Measurements from ENCODE around the gene KCNE4. TPM values are rescaled to one million over a fixed set of nuclear protein-coding genes. Genes with fewer than 3 reads are reported as not detected.

KCNE4 gene
- total and polyA plus RNA-seq, 2 donors (not counting 1 experiment from before 2014, with no cell fraction given), result not detected

- Mint-ChIP-seq H3K4me3 (no peak overlapping the region), H3K27ac (no peak overlapping the region), H3K4me1 (no peaks in the 10 kb centered on the region), H3K9me3 (ENCODE audit: insufficient read depth) (no peaks in the 10 kb centered on the region), H3K27me3 (peaks cover 10% of the 10 kb centered on the region)
- no peaks in the 10 kb centered on the region for H3K79me2 ChIP-seq (ENCODE audit: control insufficient read depth, insufficient read depth, low read length)
- no peak overlapping the region for H3K9ac ChIP-seq (ENCODE audit: low read length)
- CTCF ChIA-PET, result no interaction called here
- H3K9me3 ChIP-seq (ENCODE audit: control extremely low read depth in 1 of 3, control insufficient read depth in 2 of 3, insufficient read depth in 1 of 3, low read length in 2 of 3), result no peaks in the 10 kb centered on the region
- H3K27me3 ChIP-seq (replicated peaks in 1 of 4; ENCODE audit: control extremely low read depth in 1 of 4, control insufficient read depth in 3 of 4, insufficient read depth in 4 of 4, low read length in 3 of 4), result peaks cover 0 to 2% (median 0%) of the 10 kb centered on the region in 4 experiments
- H3K4me1 ChIP-seq (ENCODE audit: control insufficient read depth in 2 of 2, insufficient read depth in 2 of 2, low read length in 2 of 2), result no peaks in the 10 kb centered on the region
- H3K4me3 ChIP-seq (ENCODE audit: control extremely low read depth in 1 of 5, extremely low read depth in 1 of 5, insufficient read depth in 1 of 5, low read depth in 2 of 5, low read length in 4 of 5), result no peak overlapping the region
- H2AFZ ChIP-seq (ENCODE audit: insufficient read depth, low read depth, low read length, poor library complexity, severe bottlenecking), result no peak overlapping the region
- POLR2A ChIA-PET, result no interaction called here
- WGBS (ENCODE audit: insufficient coverage), result 0% methylated on average over 1 of the region's 7 CpGs
- TF ChIP-seq CTCF (IDR thresholded peaks at IDR 0.05), result no peak
- no peak for TF ChIP-seq EZH2 (IDR thresholded peaks at IDR 0.05; ENCODE audit: borderline replicate concordance, insufficient read depth, low read depth, low read length, poor library complexity, severe bottlenecking)
- intact Hi-C loops (cut with micrococcal nuclease), result no loop called here
- no peak overlapping the region for H3K27ac ChIP-seq (ENCODE audit: low read length in 2 of 2)
- no peak overlapping the region for H3K4me2 ChIP-seq (replicated peaks; ENCODE audit: low read depth, low read length, poor library complexity, severe bottlenecking)
- no peaks in the 10 kb centered on the region for H4K20me1 ChIP-seq (ENCODE audit: control insufficient read depth, insufficient read depth, low read length, poor library complexity, severe bottlenecking)
- H3K36me3 ChIP-seq (replicated peaks in 1 of 2; ENCODE audit: control extremely low read depth in 1 of 2, control insufficient read depth in 1 of 2, extremely low read depth in 1 of 2, insufficient read depth in 2 of 2, low read length in 1 of 2), result no peaks in the 10 kb centered on the region
- no peak for DNase-seq
- no peak for ATAC-seq (ENCODE audit: low read depth)
Measured at GRCh38 chr2:223043164-223043941, 8.6 kb upstream of the KCNE4 start.

GRCh38 chr2:223044092-223044836, 7.7 kb upstream of the KCNE4 start:
- Histone ChIP-seq H4K20me1 (ENCODE audit: control insufficient read depth, insufficient read depth, low read length, poor library complexity, severe bottlenecking) (no peaks in the 10 kb centered on the region), H2AFZ (ENCODE audit: insufficient read depth, low read depth, low read length, poor library complexity, severe bottlenecking) (no peak overlapping the region), H3K9ac (ENCODE audit: low read length) (no peak overlapping the region), H3K36me3 (replicated peaks in 1 of 2; ENCODE audit: control extremely low read depth in 1 of 2, control insufficient read depth in 1 of 2, extremely low read depth in 1 of 2, insufficient read depth in 2 of 2, low read length in 1 of 2) (no peaks in the 10 kb centered on the region), H3K79me2 (ENCODE audit: control insufficient read depth, insufficient read depth, low read length) (no peaks in the 10 kb centered on the region), H3K27ac (ENCODE audit: low read length in 2 of 2) (no peak overlapping the region), H3K4me3 (ENCODE audit: control extremely low read depth in 1 of 5, extremely low read depth in 1 of 5, insufficient read depth in 1 of 5, low read depth in 2 of 5, low read length in 4 of 5) (no peak overlapping the region), H3K4me1 (ENCODE audit: control insufficient read depth in 2 of 2, insufficient read depth in 2 of 2, low read length in 2 of 2) (no peaks in the 10 kb centered on the region), H3K9me3 (ENCODE audit: control extremely low read depth in 1 of 3, control insufficient read depth in 2 of 3, insufficient read depth in 1 of 3, low read length in 2 of 3) (no peaks in the 10 kb centered on the region), H3K4me2 (replicated peaks; ENCODE audit: low read depth, low read length, poor library complexity, severe bottlenecking) (no peak overlapping the region), H3K27me3 (replicated peaks in 1 of 4; ENCODE audit: control extremely low read depth in 1 of 4, control insufficient read depth in 3 of 4, insufficient read depth in 4 of 4, low read length in 3 of 4) (peaks cover 0 to 2% (median 0%) of the 10 kb centered on the region in 4 experiments)
- ATAC-seq (ENCODE audit: low read depth) (no peak), DNase-seq (no peak)
- TF ChIP-seq CTCF (IDR thresholded peaks at IDR 0.05), result no peak
- no peak for TF ChIP-seq EZH2 (IDR thresholded peaks at IDR 0.05; ENCODE audit: borderline replicate concordance, insufficient read depth, low read depth, low read length, poor library complexity, severe bottlenecking)
- intact Hi-C loops (cut with micrococcal nuclease), result no loop called here
- no peaks in the 10 kb centered on the region for H3K9me3 Mint-ChIP-seq (ENCODE audit: insufficient read depth)
- H3K27me3 Mint-ChIP-seq, result peaks cover 10% of the 10 kb centered on the region
- ChIA-PET POLR2A (no interaction called here), CTCF (no interaction called here)
- no peak overlapping the region for H3K4me3 Mint-ChIP-seq
- no peaks in the 10 kb centered on the region for H3K4me1 Mint-ChIP-seq
- H3K27ac Mint-ChIP-seq, result no peak overlapping the region
- 94% methylated on average over 9 of the region's 12 CpGs for WGBS (ENCODE audit: insufficient coverage)
